ENCODE data around the gene LEFTY1. TPM values are rescaled to one million over a fixed set of nuclear protein-coding genes. Genes with fewer than 3 reads are reported as not detected.

LEFTY1 gene
- total RNA-seq, 1 donor from 2014 or later = 0.99 TPM

DNA sequence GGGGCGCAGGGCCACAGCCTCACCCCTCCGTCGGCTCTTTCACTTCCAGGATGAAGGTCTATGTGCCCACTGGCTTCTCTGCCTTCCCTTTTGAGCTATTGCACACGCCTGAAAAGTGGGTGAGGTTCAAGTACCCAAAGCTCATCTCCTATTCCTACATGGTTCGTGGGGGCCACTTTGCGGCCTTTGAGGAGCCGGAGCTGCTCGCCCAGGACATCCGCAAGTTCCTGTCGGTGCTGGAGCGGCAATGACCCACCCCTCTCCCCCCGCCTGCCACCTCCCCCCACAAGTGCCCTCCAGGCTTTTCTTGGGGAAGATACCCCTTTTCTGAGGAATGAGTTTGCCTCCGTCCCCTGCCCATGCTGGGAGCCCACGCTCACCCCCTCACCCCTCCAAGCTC is 43.8 kb downstream of the LEFTY1 start:
- H3K36me3 Mint-ChIP-seq (ENCODE audit: low read depth) = peaks cover 11% of the 10 kb centered on the region

DNA sequence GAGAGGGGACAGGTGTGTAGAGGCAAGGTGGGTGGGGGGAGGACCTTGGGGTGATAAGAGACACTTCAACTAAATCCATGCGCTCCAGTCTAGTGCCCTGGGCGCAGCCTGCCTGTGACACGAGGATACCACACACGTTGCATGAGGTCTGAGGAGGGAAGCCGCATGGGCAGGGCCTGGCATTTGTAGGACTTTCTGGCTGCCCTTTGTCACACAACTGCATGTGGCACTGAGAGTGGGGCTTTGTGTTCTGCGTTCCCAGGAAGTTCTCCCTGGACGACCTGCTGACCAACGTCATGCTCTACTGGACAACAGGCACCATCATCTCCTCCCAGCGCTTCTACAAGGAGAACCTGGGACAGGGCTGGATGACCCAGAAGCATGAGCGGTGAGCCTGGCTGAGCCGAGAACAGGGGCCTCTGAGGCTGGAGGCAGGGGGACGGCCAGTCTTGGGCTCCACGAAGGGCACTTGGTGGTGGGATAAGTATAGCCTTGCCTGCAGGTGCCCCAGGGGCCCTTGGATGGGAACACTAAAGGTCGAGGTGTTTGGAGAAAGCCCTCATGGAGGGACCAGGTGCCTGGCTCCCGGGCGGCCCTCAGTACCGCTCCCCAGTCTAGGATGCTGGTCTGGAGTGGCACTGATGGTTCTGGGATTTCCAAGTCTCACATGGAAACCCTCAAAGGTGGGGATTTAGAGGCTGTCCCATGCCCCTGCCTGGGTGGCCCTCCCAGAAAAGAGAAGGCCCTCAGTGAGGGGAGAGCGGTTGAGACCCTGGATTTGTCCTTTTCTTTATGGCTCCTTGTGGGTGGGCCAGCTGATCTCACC is 44.5 kb downstream of the LEFTY1 start:
- no peak overlapping the region for H3K27ac Mint-ChIP-seq (ENCODE audit: unreplicated experiment)
- no peaks in the 10 kb centered on the region for H3K9me3 Mint-ChIP-seq (ENCODE audit: low read depth)
- H3K4me1 Mint-ChIP-seq (ENCODE audit: low read depth) = peaks cover 13% of the 10 kb centered on the region
- no peaks in the 10 kb centered on the region for H3K27me3 Mint-ChIP-seq (ENCODE audit: low read depth)
- H3K36me3 Mint-ChIP-seq (ENCODE audit: low read depth) = peaks cover 10% of the 10 kb centered on the region
- DNase-seq (ENCODE audit: low spot score) = no peak
- no peak overlapping the region for H3K4me3 Mint-ChIP-seq (ENCODE audit: unreplicated experiment)
- TF ChIP-seq, protein P1, sequence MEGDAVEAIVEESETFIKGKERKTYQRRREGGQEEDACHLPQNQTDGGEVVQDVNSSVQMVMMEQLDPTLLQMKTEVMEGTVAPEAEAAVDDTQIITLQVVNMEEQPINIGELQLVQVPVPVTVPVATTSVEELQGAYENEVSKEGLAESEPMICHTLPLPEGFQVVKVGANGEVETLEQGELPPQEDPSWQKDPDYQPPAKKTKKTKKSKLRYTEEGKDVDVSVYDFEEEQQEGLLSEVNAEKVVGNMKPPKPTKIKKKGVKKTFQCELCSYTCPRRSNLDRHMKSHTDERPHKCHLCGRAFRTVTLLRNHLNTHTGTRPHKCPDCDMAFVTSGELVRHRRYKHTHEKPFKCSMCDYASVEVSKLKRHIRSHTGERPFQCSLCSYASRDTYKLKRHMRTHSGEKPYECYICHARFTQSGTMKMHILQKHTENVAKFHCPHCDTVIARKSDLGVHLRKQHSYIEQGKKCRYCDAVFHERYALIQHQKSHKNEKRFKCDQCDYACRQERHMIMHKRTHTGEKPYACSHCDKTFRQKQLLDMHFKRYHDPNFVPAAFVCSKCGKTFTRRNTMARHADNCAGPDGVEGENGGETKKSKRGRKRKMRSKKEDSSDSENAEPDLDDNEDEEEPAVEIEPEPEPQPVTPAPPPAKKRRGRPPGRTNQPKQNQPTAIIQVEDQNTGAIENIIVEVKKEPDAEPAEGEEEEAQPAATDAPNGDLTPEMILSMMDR (IDR thresholded peaks at IDR 0.05) = no peak

More for the DNA sequence above, 43.8 kb downstream of the LEFTY1 start:
- no peak overlapping the region for H3K27ac Mint-ChIP-seq (ENCODE audit: unreplicated experiment)
- DNase-seq (ENCODE audit: low spot score) = no peak
- H3K4me3 Mint-ChIP-seq (ENCODE audit: unreplicated experiment) = no peak overlapping the region
- no peaks in the 10 kb centered on the region for H3K9me3 Mint-ChIP-seq (ENCODE audit: low read depth)
- peaks cover 13% of the 10 kb centered on the region for H3K4me1 Mint-ChIP-seq (ENCODE audit: low read depth)
- TF ChIP-seq, protein P1 (IDR thresholded peaks at IDR 0.05) = no peak
- H3K27me3 Mint-ChIP-seq (ENCODE audit: low read depth) = no peaks in the 10 kb centered on the region

DNA sequence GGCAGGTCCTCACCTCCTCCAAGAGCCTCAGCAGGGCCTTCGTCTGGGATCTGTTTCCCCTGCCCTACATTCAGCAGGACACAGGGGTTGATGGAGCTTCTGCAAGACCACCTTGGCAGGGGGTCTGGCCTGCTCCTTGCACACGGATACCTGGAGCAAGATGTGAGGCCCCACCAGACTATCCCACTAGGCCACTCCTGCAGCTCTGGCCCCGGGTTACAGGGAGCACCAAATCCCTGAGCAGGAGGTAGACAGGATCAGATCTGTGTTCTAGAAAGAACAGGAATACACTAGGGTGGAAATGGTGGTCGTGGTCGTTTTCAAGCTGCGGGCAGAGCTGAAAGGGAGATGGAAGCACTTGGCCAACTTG is 45.5 kb downstream of the LEFTY1 start:
- no peaks in the 10 kb centered on the region for H3K27me3 Mint-ChIP-seq (ENCODE audit: low read depth)
- DNase-seq (ENCODE audit: low spot score) = no peak
- no peaks in the 10 kb centered on the region for H3K9me3 Mint-ChIP-seq (ENCODE audit: low read depth)
- H3K4me3 Mint-ChIP-seq (ENCODE audit: unreplicated experiment) = no peak overlapping the region
- peaks cover 5% of the 10 kb centered on the region for H3K4me1 Mint-ChIP-seq (ENCODE audit: low read depth)
- no peak overlapping the region for H3K27ac Mint-ChIP-seq (ENCODE audit: unreplicated experiment)
- peaks cover 10% of the 10 kb centered on the region for H3K36me3 Mint-ChIP-seq (ENCODE audit: low read depth)
- TF ChIP-seq, protein P1 (IDR thresholded peaks at IDR 0.05) = no peak

GRCh38 chr1:225842788-225843425 is 46.0 kb downstream of the LEFTY1 start:
- DNase-seq (ENCODE audit: low spot score) = no peak
- peak overlapping the region; percentile 3 for H3K27ac Mint-ChIP-seq (ENCODE audit: unreplicated experiment)
- TF ChIP-seq, protein P1 (IDR thresholded peaks at IDR 0.05) = no peak
- peaks cover under 1% of the 10 kb centered on the region for H3K4me1 Mint-ChIP-seq (ENCODE audit: low read depth)
- no peaks in the 10 kb centered on the region for H3K27me3 Mint-ChIP-seq (ENCODE audit: low read depth)
- peaks cover 9% of the 10 kb centered on the region for H3K36me3 Mint-ChIP-seq (ENCODE audit: low read depth)
- H3K9me3 Mint-ChIP-seq (ENCODE audit: low read depth) = no peaks in the 10 kb centered on the region
- no peak overlapping the region for H3K4me3 Mint-ChIP-seq (ENCODE audit: unreplicated experiment)

- Mint-ChIP-seq H3K27me3 (ENCODE audit: low read depth) (no peaks in the 10 kb centered on the region), H3K4me3 (ENCODE audit: unreplicated experiment) (no peak overlapping the region), H3K9me3 (ENCODE audit: low read depth) (no peaks in the 10 kb centered on the region), H3K36me3 (ENCODE audit: low read depth) (peaks cover 9% of the 10 kb centered on the region), H3K27ac (ENCODE audit: unreplicated experiment) (no peak overlapping the region), H3K4me1 (ENCODE audit: low read depth) (no peaks in the 10 kb centered on the region)
- TF ChIP-seq, protein P1 (IDR thresholded peaks at IDR 0.05) = no peak
- no peak for DNase-seq (ENCODE audit: low spot score)
Measured at GRCh38 chr1:225842074-225842473, 46.9 kb downstream of the LEFTY1 start.

Data from chondrocyte (in vitro differentiated cells).